ENCODE data around the gene GPR42.
"Not testable (repeated sequence)": the region's sequence is repeated elsewhere in the genome, so short reads cannot be mapped to it uniquely, and the experiment has no call there.

Gene GPR42

DNA sequence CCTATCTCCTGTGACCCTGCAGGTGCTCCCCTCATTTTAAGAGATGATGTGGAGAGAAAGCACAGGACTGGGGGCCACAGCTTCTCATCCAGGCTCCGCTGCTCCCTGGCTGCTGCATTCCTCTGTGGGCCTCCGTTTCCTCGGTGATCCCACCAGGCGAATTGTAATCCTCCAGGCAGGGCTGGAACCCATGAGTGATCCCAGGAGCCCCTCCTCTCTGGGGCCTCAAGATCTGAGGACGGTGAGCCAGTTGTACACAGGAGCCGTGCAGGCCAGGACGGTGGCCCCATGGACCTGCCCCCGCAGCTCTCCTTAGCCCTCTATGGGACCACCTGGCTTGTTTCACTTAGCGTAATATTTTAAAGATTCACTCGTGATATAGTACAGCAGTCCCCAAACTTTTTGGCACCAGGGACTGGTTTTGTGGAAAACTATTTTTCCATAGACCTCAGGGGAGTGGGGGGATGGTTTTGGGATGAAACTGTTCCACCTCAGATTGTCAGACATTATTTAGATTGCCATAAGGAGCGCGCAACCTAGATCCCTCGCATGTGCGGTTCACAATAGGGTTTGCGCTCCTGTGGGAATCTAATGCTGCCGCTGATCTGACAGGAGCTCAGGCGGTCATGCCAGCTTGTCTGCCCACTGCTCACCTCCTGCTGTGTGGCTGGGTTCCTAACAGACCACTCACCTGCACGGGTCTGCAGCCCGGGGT, 7.0 kb upstream of the GPR42 start:
- DNase-seq = no peak

DNA sequence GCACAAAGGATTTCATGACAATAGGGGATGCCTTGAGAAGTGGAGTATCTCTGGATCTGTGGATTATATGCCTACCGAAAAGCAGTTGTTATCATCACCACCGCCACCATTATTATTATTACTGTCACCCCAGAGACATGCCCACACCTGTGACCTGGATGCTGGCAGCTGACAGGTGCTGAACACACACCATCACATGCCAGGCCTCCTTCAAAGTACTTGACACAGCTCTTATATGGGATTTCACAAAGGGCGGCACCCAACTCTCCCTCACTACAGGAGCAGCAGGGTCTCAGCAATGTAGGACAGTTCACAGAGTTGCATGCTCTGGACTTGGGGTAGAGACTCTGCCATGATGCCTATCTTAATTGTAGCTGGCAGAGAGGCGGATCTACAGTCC, 5.6 kb upstream of the GPR42 start:
- no peak for DNase-seq

DNA sequence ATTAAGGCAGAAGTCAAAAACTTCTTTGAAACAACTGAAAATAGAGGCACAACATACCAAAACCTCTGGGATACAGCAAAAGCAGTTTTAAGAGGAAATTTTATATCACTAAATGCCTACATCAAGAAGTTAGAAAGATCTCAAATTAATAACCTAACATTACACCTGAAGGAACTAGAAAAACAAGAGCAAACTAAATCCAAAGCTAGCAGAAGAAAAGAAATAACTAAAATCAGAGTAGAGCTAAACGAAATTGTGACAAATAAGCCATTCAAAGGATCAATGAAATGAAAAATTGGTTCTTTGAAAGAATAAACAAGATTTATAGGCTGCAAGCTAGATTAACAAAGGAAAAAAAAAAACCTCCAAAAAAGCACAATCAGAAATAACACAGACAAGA, 2.5 kb upstream of the GPR42 start:
- DNase-seq = no peak

DNA sequence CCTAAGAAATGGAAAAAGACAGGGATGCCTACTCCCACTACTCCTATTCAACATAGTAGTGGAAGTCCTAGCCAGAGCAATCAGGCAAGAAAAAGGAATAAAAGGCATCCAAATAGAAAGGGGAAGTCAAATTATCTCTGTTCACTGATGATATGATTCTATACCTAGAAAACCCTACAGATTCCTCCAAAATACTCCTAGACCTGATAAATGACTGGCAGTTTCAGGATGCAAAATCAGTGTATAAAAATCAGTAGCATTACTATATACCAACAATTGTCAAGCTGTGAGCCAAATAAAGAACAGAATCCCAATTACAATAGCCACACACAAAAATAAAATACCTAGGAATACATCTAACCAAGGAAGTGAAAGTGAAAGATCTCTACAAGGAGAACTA, 1.3 kb upstream of the GPR42 start:
- DNase-seq = no peak

DNA sequence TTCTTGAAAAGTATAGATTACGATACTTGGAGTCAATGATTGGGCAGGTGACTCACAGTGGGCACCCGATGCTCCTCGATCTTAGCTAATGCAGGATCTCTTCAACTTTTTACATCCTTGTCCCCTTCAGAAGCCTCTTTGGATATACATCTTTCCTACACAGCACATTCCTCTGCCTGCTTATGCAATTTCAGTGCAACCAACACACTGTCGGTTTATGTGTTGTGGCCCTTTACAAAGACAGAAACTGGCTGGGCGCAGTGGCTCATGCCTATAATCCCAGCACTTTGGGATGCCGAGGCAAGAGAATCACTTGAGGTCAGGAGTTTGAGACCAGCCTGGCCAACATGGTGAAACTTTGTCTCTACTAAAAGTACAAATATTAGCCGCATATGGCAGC, 2.6 kb downstream of the GPR42 start:
- no peak for DNase-seq

DNA sequence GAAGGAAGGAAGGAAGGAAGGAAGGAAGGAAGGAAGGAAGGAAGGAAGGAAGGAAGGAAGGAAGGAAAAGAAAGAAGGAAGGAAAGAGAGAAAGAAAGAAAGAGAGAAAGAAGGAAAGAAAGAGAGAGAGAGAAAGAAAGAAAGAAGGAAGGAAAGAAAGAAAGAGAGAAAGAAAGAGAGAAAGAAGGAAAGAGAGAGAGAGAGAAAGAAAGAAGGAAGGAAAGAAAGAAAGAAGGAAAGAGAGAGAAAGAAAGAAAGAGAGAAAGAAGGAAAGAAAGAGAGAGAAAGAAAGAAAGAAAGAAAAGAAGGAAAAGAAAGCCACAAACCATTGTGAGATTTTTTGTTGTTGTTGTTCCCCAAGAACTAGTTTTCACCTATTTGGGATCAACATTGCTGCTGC, 3.2 kb downstream of the GPR42 start:
- DNase-seq = not testable (repeated sequence)

DNA sequence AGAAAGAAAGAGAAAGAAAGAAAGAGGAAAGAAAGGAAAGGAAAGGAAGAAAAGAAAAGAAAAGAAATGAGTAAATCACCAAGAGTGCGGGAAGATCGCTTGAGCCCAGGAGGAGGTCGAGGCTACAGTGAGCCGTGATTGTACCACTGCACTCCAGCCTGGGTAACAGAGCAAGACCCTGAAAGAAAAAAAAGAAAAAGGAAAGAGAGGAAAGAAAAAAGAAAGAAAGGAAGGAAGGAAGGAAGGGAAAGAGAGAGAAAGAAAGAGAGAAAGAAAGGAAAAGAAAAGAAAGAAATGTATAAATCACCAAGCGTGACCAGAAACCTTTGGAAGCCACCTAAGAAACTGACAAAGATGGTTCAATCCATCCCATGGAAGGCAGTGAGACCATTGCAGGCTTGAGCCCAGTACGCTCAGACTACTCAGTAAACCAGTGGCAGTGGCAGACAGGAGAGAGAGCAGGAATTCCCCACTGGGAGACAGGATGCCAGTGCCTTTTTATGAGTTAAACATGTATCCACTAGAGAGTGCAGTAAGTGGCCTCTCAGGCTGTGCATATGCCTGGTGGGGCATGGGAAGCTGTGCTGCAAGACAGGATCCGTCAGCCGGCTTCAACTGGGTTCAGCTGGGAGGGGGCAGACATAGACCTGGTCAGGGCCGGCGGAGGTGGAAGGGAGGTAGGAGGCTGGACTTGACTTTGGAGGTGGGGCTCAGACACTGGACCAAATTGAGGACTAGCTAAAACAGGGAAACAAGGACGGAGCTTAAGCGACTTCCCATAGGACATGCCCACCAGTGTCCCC, 4.8 kb downstream of the GPR42 start:
- DNase-seq = peak; percentile 70

DNA sequence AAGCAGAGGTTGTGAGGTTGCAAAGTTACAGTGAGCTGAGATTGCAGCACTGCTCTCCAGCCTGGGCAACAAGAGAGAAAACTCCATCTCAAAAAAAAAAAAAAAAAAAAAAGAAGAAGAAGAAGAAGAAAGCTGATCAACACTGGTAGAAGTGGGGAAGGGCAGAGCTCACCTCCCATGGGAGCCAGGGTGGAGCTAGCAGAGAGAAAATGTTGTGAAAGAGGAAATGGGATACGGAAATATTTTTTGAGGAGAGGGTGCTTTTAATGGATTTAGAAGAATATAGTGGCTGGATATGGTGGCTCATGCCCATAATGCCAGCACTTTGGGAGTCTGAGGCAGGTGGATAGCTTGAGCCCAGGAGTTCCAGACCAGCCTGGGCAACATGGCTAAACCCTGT, 6.8 kb downstream of the GPR42 start:
- no peak for DNase-seq

DNA sequence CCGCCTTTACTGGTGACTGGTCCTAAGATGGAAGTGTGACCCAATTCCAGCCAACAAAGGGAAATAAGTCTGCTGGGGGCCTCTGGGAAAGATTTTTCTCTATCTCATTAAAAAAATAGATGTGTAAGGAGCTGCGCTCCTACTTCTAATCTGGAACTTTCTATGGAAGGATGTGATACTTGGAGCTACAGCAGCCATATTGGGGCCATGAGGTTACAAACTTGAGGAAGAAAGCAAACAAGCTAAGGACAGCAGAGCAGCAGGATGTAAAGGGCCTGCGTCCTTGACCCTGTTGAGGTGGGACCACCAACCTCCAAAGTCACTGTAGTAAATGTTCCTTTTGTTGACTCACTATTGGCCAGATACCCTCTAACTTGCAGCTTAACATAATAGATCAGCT, 7.5 kb downstream of the GPR42 start:
- no peak for DNase-seq

DNA sequence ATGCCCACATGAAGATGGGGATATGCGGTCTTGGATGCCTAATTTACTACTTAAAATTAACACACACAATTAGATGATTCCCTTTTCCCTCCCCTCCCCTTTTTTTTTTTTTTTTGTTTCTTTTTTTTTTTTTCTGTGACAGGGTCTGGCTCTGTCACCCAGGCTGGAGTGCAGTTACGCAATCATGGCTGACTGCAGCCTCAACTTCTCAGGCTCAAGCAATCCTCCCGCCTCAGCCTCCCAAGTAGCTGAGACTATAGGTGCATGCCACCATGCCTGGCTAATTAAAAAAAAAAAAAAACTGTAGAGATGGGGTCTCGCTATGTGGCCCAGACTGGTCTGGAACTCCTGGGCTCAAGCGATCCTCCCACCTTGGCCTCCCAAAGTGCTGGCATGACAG, 8.7 kb downstream of the GPR42 start:
- DNase-seq = not testable (repeated sequence)

DNA sequence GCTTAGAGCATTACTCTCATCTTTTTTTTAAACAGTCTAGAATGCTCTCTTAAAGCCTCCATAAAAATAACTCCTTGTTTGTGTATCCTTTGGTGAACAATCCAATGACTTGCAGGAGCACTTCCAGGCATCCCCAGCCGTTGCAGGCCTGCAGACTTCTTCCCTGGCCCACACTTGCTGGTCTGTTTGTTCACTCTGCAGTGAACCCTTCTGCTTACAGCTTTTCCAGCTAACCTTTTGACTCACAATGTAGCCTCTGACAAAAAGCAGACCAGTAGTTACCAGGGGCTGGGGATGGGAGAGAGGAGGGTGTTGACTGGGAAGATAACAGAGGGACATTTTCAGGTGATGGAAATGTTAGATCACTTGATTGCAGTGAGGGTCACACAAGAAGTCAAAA, 9.1 kb downstream of the GPR42 start:
- no peak for DNase-seq

DNA sequence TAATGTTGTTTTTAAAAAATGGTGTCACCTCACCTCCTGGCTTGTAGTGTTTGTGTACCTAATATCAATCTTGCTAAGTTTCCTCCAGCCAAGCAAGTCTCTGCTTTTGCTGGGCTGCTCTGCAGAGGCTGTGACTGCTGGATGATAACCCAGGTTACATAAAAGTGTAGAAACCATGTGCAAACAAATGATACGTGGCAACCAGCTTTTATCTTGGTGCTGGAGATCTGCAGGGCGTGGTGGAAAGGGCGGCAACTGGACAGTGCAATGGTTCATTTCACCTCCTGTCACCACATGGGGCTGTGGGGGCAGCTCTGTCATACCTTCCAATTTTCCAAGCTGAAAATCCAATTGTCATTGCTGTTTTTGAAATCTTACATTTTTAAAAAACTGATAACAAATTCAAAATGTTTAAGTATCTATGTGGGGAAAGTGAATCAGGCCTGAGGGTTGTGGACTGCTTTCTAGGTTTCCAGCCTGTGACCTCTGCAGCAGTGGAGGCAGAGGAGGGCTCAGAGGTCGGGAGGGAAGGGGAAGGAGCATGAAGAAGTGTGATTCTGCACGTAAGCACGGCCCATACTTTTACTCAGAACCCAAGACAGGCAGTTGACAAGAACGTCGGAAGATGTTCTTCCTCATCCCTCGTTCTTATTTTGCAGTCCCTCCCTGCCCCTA, 9.7 kb downstream of the GPR42 start:
- DNase-seq = no peak

DNA sequence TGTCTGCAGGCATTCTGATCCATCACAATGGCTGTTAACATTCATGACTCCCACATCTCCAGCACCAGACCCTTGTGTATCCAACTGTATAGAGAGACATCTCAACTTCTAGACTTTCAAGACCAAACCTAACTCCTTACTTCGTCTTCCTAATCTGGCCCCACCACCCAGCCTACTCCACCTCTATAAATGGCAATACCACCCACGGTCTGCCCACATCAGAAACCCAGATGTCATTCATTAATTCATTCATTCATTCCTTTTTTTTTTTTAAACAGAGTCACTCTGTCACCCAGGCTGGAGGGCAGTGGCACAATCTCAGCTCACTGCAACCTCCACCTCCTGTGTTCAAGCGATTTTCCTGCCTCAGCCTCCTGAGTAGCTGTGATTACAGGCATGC, 10.4 kb downstream of the GPR42 start:
- no peak for DNase-seq

DNA sequence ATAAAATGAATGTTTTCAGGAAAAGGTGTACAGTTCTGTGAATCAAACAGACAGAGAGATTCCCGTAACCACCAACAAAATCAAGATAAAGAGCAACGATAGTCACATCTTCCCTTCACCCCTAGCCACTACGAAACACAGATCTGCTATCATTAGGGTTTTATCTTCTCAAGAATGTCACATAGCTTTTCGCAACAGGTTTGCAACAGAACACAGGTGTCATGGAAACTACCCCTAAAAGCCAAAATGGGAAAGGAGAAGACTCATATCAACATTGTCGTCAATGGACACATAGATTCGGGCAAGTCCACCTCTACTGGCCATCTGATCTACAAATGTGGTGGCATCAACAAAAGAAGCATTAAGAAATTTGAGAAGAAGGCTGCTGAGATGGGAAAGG, 11.1 kb downstream of the GPR42 start:
- no peak for DNase-seq

DNA sequence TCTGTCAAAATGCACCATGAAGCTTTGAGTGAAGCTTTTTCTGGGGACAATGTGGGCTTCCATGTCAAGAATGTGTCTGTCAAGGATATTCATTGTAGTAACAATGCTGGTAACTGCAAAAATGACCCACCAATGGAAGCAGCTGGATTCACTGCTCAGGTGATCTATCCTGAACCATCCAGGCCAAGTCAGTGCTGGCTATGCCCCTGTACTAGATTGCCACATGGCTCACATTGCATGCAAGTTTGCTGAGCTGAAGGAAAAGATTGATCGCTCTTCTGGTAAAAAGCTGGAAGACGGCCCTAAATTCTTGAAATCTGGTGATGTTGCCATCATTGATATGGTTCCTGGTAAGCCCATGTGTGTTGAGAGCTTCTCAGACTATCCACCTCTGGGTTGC, 12.7 kb downstream of the GPR42 start:
- DNase-seq = no peak

DNA sequence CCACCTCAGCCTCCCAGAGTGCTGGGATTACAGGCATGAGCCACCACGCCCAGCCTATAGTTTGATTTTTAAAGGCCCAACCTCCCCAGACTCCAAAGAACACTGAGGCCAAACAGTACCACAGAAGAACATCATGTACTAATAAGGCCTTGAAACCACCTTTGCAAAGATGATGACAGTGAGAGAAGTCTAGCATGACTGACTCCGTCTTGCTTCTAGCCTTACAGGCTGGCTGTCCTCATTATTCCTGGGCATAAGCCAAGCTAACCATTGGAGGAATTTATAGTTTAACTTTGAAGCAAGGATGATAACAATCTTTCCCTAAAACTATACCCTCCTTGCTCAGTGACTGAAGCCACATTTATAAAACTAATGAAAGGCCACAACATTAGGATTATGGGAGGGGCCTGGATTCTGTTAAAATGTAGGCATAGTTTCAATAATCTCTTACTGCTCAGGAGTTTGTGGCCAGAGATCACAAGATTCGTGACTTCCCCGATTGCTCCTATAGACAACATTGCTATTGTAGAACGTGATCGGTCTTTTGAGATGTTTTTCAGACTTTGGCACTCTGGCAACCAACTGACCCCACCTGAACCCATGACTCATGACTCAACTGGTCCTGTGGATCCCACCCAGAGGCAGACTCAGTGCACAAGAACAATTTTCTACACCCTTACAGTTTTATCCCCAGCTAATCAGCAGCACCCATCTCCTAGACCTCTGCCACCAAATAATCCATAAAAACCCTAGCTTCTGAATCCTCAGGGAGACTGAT, 17.6 kb downstream of the GPR42 start:
- DNase-seq = no peak

DNA sequence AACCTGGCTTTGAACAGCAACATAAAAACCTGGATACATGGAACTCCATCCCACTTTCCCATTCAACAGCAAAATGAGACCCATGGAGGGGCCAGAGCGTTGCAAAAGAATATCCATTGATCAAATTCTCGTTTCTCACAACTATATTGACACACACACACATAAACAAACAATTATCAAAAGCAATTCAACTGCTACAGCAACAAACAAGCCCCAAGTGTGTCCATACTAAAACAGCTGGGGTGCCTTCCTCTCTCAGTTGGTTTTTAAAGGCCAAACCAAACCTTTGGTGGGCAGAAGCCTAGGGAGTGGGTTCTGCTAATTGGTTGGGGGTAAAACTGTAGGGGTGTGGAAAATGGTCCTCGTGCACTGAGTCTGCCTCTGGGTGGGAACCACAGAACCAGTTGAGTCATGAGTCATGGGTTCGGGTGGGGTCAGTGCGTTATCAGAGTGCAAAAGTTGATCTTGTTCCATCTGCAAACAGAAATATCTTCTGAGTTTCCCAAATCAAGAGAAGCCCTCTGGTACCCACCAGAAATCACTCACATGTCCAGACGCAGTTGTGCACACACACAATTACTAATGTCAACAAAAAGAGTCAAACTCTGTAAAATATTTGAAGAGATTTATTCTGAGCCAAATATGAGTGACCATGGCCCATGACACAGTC, 18.5 kb downstream of the GPR42 start:
- DNase-seq = no peak

DNA sequence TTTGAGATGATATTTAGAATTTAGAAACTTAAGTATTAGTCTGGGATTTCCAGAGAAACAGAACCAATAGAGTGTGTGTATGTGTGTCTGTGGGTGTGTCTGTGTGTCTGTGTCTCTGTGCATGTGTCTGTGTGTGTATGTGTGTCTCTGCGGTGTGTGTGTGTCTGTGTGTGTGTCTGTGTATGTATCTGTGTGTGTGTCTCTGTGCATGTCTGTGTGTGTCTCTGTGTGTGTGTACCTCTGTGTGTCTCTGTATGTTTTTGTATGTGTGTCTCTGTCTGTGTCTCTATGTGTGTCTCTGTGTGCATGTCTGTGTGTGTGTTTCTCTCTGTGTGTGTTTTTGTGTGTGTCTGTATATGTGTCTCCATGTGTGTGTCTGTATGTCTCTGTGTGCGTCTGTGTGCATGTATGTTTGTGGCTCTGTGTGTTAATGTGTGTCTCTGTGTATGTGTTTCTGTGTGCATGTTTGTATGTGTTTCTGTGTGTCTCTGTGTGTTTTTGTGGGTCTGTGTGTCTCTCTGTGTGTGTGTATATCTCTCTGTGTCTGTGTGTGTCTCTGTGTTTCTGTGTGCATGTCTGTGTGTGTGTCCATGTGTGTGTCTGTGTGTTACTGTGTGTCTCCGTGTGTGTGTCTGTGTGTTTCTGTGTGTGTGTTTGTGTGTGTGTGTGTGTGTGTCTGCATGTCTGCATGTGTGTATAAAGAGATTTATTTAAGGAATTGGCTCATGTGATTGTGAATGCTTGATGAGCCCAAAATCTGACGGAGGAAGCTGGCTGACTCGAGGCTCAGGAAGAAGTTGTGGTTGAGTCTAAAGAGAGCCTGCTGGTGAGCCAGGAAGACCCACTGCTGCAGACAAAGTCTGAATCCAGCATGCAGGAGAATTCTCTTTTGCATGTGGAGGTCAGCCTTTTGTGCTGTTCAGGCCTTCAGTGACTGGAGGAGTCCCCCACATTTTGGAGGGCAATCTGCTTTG, 22.2 kb downstream of the GPR42 start:
- DNase-seq = no peak

DNA sequence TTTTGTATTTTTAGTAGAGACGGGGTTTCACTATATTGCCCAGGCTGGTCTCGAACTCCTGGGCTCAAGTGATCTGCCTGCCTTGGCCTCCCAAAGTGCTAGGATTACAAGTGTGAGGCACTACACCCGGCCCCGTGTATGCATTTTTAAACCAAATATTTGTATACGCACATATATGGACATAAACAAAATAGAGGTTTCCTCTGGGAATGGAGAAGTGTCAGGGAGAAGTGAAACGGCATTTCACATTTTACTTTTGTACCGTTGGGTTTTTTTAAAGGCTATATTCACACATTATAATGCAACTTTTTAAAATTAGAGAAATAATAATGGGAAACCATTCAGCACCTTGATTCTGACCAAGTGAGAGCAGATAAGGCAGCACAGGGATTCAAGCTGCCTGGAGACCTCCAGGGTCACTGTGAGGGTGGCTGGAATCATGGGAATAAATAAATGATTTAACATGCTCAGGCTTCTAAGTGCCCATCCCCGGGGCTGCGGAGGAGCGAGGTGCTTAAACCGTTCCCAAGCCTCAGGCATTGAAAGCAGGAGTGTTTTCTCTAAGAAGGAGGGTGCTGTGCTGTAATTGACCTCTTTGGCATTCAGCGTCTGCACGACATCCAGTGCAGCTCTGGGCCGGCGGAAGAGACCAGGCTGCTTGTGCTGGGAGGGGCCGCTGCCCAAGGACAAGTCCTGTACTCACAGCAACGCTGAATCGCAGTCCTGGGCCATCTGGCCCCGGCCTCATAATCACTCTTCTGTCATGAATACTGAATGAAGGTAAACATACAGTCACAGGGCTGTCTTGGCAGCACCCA, 24.7 kb downstream of the GPR42 start:
- peak; percentile 40 for DNase-seq

DNA sequence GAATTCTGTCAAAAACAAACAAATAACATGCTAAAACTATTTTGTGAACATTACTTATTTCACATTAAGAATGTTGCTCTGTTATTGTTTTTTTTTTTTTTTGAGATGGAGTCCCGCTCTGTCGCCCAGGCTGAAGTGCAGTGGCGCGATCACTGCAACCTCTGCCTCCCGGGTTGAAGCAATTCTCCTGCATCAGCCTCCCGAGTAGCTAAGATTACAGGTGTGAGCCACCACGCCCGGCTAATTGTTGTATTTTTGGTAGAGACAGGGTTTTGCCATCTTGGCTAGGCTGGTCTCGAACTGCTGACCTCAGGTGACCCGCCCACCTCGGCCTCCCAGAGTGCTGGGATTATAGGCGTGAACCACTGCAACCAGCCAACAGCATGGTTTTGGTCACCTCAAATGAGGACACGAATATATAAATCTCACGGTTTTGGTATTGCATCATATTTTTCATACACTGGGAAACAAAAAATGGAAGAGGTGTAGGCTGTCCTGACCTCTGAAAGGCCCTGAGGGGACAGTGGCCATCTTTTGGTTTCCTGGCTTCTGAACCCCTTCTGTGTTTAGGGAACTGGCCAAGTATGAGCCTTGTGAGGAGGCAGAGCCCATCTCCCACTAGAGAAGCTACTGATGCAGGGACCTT, 25.5 kb downstream of the GPR42 start:
- DNase-seq = no peak

Data from DMS53 (cell line).